ENCODE results near the gene HRH4.

- TF ChIP-seq CTCF (IDR thresholded peaks at IDR 0.05; ENCODE audit: insufficient read depth, low read length) (no peak), REST (IDR thresholded peaks at IDR 0.05; ENCODE audit: insufficient replicate concordance, low read depth) (no peak), SPI1 (IDR thresholded peaks at IDR 0.05; ENCODE audit: borderline replicate concordance, low read depth) (no peak), POLR2AphosphoS5 (IDR thresholded peaks at IDR 0.05; ENCODE audit: low read depth) (no peak), GABPA (IDR thresholded peaks at IDR 0.05; ENCODE audit: low read depth) (no peak)
Observed at GRCh38 chr18:24479371-24479770, 18.9 kb downstream of the HRH4 start.

Measured in HL-60 (cell line).